Measurements from ENCODE around the gene TGM2.

Gene TGM2

GRCh38 chr20:38085026-38085425 lies 80.0 kb downstream of the TGM2 start:
- DNase-seq = no peak

- no peak for DNase-seq
Measured at GRCh38 chr20:38084425-38084951, 80.6 kb downstream of the TGM2 start.

GRCh38 chr20:38083338-38084048 lies 81.6 kb downstream of the TGM2 start:
- DNase-seq = no peak

- no peak for DNase-seq
Measured at GRCh38 chr20:38082894-38083293, 82.2 kb downstream of the TGM2 start.

- no peak for DNase-seq
Measured at GRCh38 chr20:38081575-38081974, 83.5 kb downstream of the TGM2 start.

GRCh38 chr20:38079353-38079752 lies 85.7 kb downstream of the TGM2 start:
- no peak for DNase-seq

GRCh38 chr20:38078084-38078483 lies 87.0 kb downstream of the TGM2 start:
- DNase-seq = no peak
